ENCODE data around the gene NR4A2. TPM values are rescaled to one million over a fixed set of nuclear protein-coding genes. Genes with fewer than 3 reads are reported as not detected.
A peak's percentile ranks its signal among the peaks of the same experiment; 100 is the strongest.

NR4A2 gene
- total RNA-seq, result 0.06 TPM in 1 of 2 replicates, not detected in the other

- peak within 1 kb of the TSS; percentile 81 for H3K4me3 ChIP-seq (ENCODE audit: low read depth, low read length)
- TF ChIP-seq CTCF (conservative IDR thresholded peaks at IDR 0.05; ENCODE audit: low read depth, low read length), result no peak
- DNase-seq (ENCODE audit: low read depth), result no peak
Measured at GRCh38 chr2:156332534-156333273, at the start of gene NR4A2. TSS of gene NR4A2 (minus strand) at chr2:156332721. CDS start at chr2:156330186, 2,535 bp downstream.

DNA sequence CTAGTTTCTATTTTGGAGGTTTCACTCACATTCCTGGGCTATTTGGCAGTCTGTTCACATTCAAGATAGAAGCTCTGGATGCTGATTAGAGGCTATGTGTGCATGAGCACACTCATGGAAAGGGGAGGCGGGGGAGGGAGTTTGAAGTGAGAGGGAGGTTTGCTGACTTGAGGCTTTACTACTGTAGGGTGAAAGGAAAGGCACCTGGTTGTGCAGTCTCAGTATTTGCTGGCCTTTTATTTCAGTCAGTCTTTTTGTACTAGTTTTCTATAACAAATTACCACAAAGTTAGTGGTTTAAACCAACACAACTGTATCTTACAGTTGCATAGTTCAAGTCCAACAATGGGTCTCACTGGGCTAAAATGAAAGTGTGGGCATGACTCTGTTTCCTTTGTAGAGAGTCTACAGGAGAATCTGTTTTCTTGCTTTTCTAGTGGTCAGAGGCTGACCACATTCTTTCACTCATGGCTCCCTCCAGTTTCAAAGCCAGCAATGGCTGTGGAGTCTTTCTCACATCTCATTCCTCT, 47.7 kb upstream of the NR4A2 start:
- DNase-seq (ENCODE audit: low read depth), result no peak
- no peak overlapping the region for H3K4me3 ChIP-seq (ENCODE audit: low read depth, low read length)
- TF ChIP-seq CTCF (conservative IDR thresholded peaks at IDR 0.05; ENCODE audit: low read depth, low read length), result no peak

- no peak overlapping the region for H3K4me3 ChIP-seq (ENCODE audit: low read depth, low read length)
- no peak for DNase-seq (ENCODE audit: low read depth)
- no peak for TF ChIP-seq CTCF (conservative IDR thresholded peaks at IDR 0.05; ENCODE audit: low read depth, low read length)
Measured at GRCh38 chr2:156379714-156380113, 47.2 kb upstream of the NR4A2 start.

- no peak for TF ChIP-seq CTCF (conservative IDR thresholded peaks at IDR 0.05; ENCODE audit: low read depth, low read length)
- no peak for DNase-seq (ENCODE audit: low read depth)
- no peak overlapping the region for H3K4me3 ChIP-seq (ENCODE audit: low read depth, low read length)
Measured at GRCh38 chr2:156379071-156379470, 46.5 kb upstream of the NR4A2 start.

DNA sequence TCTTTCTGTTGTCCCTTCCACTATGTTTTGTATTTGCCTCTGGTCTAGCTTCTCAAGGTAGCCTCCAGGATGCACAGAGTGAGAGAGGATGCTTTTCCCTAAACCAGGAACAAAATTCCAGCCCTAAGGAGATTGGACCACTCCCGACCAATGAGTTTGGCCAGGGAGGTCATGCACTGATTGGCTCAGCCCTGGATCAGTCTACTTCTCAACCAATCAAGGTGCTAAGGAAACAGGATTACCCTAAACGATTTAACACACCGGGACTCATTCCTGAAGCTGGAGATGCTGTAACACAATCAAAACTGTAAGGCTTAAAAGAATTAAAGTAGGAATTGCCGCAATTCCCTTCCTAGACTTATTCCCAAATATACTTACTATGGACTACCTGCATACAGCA, 34.2 kb upstream of the NR4A2 start:
- H3K4me3 ChIP-seq (ENCODE audit: low read depth, low read length), result no peak overlapping the region
- no peak for DNase-seq (ENCODE audit: low read depth)
- TF ChIP-seq CTCF (conservative IDR thresholded peaks at IDR 0.05; ENCODE audit: low read depth, low read length), result no peak

DNA sequence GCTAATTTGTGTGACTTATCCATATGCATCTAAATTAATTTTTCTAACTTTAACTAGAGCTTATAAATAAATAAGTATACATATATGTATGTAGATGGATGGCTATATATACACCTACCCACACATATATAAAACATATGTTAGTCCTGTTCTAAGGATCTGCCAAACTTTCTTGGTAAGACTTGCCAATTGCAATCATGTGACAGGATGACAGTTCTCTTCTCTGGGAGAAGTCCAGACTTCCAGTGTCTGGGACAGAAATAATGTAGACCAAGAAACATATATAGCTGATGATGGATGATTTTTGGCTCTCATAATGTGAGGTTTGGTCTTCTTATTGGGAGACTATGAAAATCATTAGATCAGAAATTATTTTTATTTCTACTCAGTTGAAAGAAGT, 30.6 kb upstream of the NR4A2 start:
- TF ChIP-seq CTCF (conservative IDR thresholded peaks at IDR 0.05; ENCODE audit: low read depth, low read length), result no peak
- no peak overlapping the region for H3K4me3 ChIP-seq (ENCODE audit: low read depth, low read length)
- no peak for DNase-seq (ENCODE audit: low read depth)
